Mesenchymal stem cell (in vitro differentiated cells and primary cell): ENCODE results near the gene ELOVL7.
"Not testable (repeated sequence)": the region's sequence is repeated elsewhere in the genome, so short reads cannot be mapped to it uniquely, and the experiment has no call there.

Source experiments
- DNase-seq: peaks from one replicate; pipeline ENCODE4 v3.0.0-alpha.2; 2013
- H2AFZ ChIP-seq: one replicate; pipeline ENCODE4 v1.6.1; 2013; ENCODE audit warnings: low read depth, mild to moderate bottlenecking, control low read depth, inconsistent platforms, low read length, moderate library complexity
- H2AK5ac ChIP-seq: 2 replicates; pipeline ENCODE4 v1.6.1; 2013; ENCODE audit warnings: low read length, moderate library complexity, mild to moderate bottlenecking, inconsistent platforms; ENCODE audit not compliant: severe bottlenecking
- H2BK120ac ChIP-seq: one replicate; pipeline ENCODE4 v1.6.1; 2013; ENCODE audit warnings: low read depth, mild to moderate bottlenecking, inconsistent platforms, low read length, moderate library complexity
- H2BK12ac ChIP-seq, 2 experiments: one replicate each; pipeline ENCODE4 v1.6.1; 2013; ENCODE audit warnings: inconsistent platforms in 2 of 2, low read length in 2 of 2, mild to moderate bottlenecking in 2 of 2, moderate library complexity in 2 of 2, control low read depth in 1 of 2
- H2BK15ac ChIP-seq: one replicate; pipeline ENCODE4 v1.6.1; 2013; ENCODE audit warnings: mild to moderate bottlenecking, low read depth, inconsistent platforms; ENCODE audit not compliant: poor library complexity, severe bottlenecking
- H2BK5ac ChIP-seq: 2 replicates; pipeline ENCODE4 v1.6.1; 2013; ENCODE audit warnings: low read depth, mild to moderate bottlenecking, low read length, control low read depth, inconsistent platforms; ENCODE audit not compliant: poor library complexity, severe bottlenecking
- H3K14ac ChIP-seq, 2 experiments: one replicate each; pipeline ENCODE4 v1.6.1; 2013; ENCODE audit warnings: inconsistent platforms in 2 of 2, low read length in 2 of 2, control low read depth in 1 of 2, mild to moderate bottlenecking in 1 of 2, moderate library complexity in 1 of 2
- H3K18ac ChIP-seq, 2 experiments: one replicate each; pipeline ENCODE4 v1.6.1; 2013; ENCODE audit warnings: inconsistent platforms in 2 of 2, low read length in 2 of 2, control low read depth in 1 of 2, low read depth in 1 of 2, mild to moderate bottlenecking in 1 of 2
- H3K23ac ChIP-seq, 2 experiments: one replicate each; pipeline ENCODE4 v1.6.1; 2013; ENCODE audit warnings: inconsistent platforms in 2 of 2, low read length in 2 of 2, mild to moderate bottlenecking in 2 of 2, moderate library complexity in 2 of 2, control low read depth in 1 of 2
- H3K27ac ChIP-seq: 2 replicates; pipeline ENCODE4 v1.5.1; 2013; ENCODE audit warnings: mild to moderate bottlenecking, moderate library complexity, low read length, control low read depth, inconsistent platforms; ENCODE audit not compliant: poor library complexity, severe bottlenecking
- H3K27me3 ChIP-seq, 2 experiments: 2 replicates each; pipeline versions ENCODE4 v1.6.1 to v1.7.0; 2013; ENCODE audit warnings: low read length in 2 of 2, mild to moderate bottlenecking in 2 of 2, moderate library complexity in 2 of 2, control low read depth in 1 of 2, inconsistent platforms in 1 of 2; ENCODE audit not compliant: control insufficient read depth in 1 of 2, insufficient read depth in 1 of 2
- H3K36me3 ChIP-seq, 2 experiments: 2 replicates each; pipeline versions ENCODE4 v1.6.1 to v1.7.0; 2013; ENCODE audit warnings: low read length in 2 of 2, control low read depth in 1 of 2, inconsistent platforms in 1 of 2, low read depth in 1 of 2, mild to moderate bottlenecking in 1 of 2; ENCODE audit not compliant: insufficient read depth in 2 of 2, control insufficient read depth in 1 of 2
- H3K4ac ChIP-seq, 2 experiments: one replicate each; pipeline ENCODE4 v1.6.1; 2013; ENCODE audit warnings: inconsistent platforms in 2 of 2, low read length in 2 of 2, mild to moderate bottlenecking in 2 of 2, moderate library complexity in 2 of 2, control low read depth in 1 of 2, low read depth in 1 of 2
- H3K4me1 ChIP-seq: 2 replicates; pipeline ENCODE4 v1.6.1; 2013; ENCODE audit warnings: low read depth, low read length, control low read depth; ENCODE audit not compliant: control insufficient read depth, insufficient read depth
- H3K4me2 ChIP-seq: 2 replicates; pipeline ENCODE4 v1.6.1; 2013; ENCODE audit warnings: low read length, mild to moderate bottlenecking, inconsistent platforms; ENCODE audit not compliant: poor library complexity, severe bottlenecking
- H3K4me3 ChIP-seq, 2 experiments: 2 replicates each; pipeline versions ENCODE4 v1.5.1 to v1.7.0; 2013; ENCODE audit warnings: low read length in 2 of 2, mild to moderate bottlenecking in 2 of 2, control low read depth in 1 of 2, low read depth in 1 of 2; ENCODE audit not compliant: insufficient read depth in 1 of 2
- H3K79me1 ChIP-seq: replicated peaks from 2 replicates; pipeline ENCODE4 v1.6.1; 2013; ENCODE audit warnings: mild to moderate bottlenecking, control low read depth, low read length, inconsistent platforms; ENCODE audit not compliant: poor library complexity, severe bottlenecking
- H3K9ac ChIP-seq: 2 replicates; pipeline ENCODE4 v1.7.0; 2013; ENCODE audit warnings: mild to moderate bottlenecking, low read length, moderate library complexity
- H3K9me3 ChIP-seq: 2 replicates; pipeline ENCODE4 v1.7.0; 2013; ENCODE audit warnings: mild to moderate bottlenecking, low read length; ENCODE audit not compliant: control insufficient read depth
- H4K8ac ChIP-seq: one replicate; pipeline ENCODE4 v1.6.1; 2013; ENCODE audit warnings: inconsistent platforms, mild to moderate bottlenecking, low read length, moderate library complexity
- H4K91ac ChIP-seq: one replicate; pipeline ENCODE4 v1.6.1; 2013; ENCODE audit warnings: mild to moderate bottlenecking, low read length, inconsistent platforms
- WGBS: methylation state at CpG from one replicate; pipeline ENCODE4 v1.1.7; 2013; ENCODE audit warnings: mixed read lengths; 5-methylcytosine and 5-hydroxymethylcytosine counted together

Gene ELOVL7

DNA sequence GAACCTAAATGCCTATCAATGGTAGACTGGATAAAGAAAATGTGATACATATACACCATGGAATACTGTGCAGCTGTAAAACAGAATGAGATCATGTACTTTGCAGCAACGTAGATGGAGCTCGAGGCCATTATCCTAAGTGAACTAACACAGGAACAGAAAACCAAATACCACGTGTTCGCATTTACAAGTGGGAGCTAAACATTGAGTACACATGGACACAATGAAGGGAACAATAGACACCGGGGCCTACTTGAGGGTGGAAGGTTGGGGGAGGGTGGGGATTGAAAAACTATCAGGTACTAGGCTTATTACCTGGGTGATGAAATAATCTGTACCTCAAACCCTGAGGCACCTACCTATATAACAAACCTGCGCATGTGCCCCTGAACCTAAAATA is 121.7 kb downstream of the ELOVL7 start:
- H2AFZ ChIP-seq: no peak overlapping the region
- no peak overlapping the region for H2BK15ac ChIP-seq
- no peak for DNase-seq
- H3K23ac ChIP-seq: no peak overlapping the region
- no peak overlapping the region for H3K18ac ChIP-seq
- no peaks in the 10 kb centered on the region for H3K4me1 ChIP-seq
- H3K9ac ChIP-seq: no peak overlapping the region
- no peak overlapping the region for H2BK12ac ChIP-seq
- no peak overlapping the region for H3K4me3 ChIP-seq
- H2BK120ac ChIP-seq: no peak overlapping the region
- peaks cover 0 to 3% of the 10 kb centered on the region in 2 experiments for H3K27me3 ChIP-seq
- no peaks in the 10 kb centered on the region for H3K36me3 ChIP-seq
- H2AK5ac ChIP-seq: no peak overlapping the region
- no peak overlapping the region for H2BK5ac ChIP-seq
- no peak overlapping the region for H3K4ac ChIP-seq
- H3K4me2 ChIP-seq: no peak overlapping the region
- no peak overlapping the region for H4K8ac ChIP-seq
- WGBS: 92% methylated on average over 5 of the region's 6 CpGs
- H4K91ac ChIP-seq: no peak overlapping the region
- H3K79me1 ChIP-seq: no peaks in the 10 kb centered on the region
- H3K27ac ChIP-seq: no peak overlapping the region
- H3K14ac ChIP-seq: no peak overlapping the region
- no peaks in the 10 kb centered on the region for H3K9me3 ChIP-seq

- Histone ChIP-seq H3K4me2 (no peak overlapping the region), H3K36me3 (no peaks in the 10 kb centered on the region), H2BK120ac (no peak overlapping the region), H4K91ac (no peak overlapping the region), H3K9ac (no peak overlapping the region), H3K14ac (no peak overlapping the region), H3K9me3 (no peaks in the 10 kb centered on the region), H2BK5ac (no peak overlapping the region), H3K23ac (no peak overlapping the region), H3K4me3 (no peak overlapping the region), H2BK12ac (no peak overlapping the region), H3K27ac (no peak overlapping the region), H3K79me1 (no peaks in the 10 kb centered on the region), H3K27me3 (peaks cover 0 to 3% of the 10 kb centered on the region in 2 experiments), H2BK15ac (no peak overlapping the region), H3K4ac (no peak overlapping the region), H4K8ac (no peak overlapping the region), H2AFZ (no peak overlapping the region), H3K18ac (no peak overlapping the region), H3K4me1 (no peaks in the 10 kb centered on the region), H2AK5ac (no peak overlapping the region)
- DNase-seq: no peak
Measured at GRCh38 chr5:60719329-60719728, 124.7 kb downstream of the ELOVL7 start.

GRCh38 chr5:60718166-60718892 is 125.7 kb downstream of the ELOVL7 start:
- Histone ChIP-seq H2BK12ac (no peak overlapping the region), H3K4ac (no peak overlapping the region), H3K9me3 (no peaks in the 10 kb centered on the region), H3K36me3 (no peaks in the 10 kb centered on the region), H4K91ac (no peak overlapping the region), H4K8ac (no peak overlapping the region), H3K79me1 (no peaks in the 10 kb centered on the region), H3K18ac (no peak overlapping the region), H3K23ac (no peak overlapping the region), H2AK5ac (no peak overlapping the region), H3K27me3 (peaks cover 0 to 3% of the 10 kb centered on the region in 2 experiments), H3K9ac (no peak overlapping the region), H2BK120ac (no peak overlapping the region), H3K4me1 (no peaks in the 10 kb centered on the region), H3K14ac (no peak overlapping the region), H3K27ac (no peak overlapping the region), H2BK15ac (no peak overlapping the region), H2AFZ (no peak overlapping the region), H3K4me2 (no peak overlapping the region), H2BK5ac (no peak overlapping the region), H3K4me3 (no peak overlapping the region)
- DNase-seq: no peak
- WGBS: 94% methylated on average over 3 of the region's 3 CpGs

- not testable (repeated sequence) for H2AFZ ChIP-seq, H3K4ac ChIP-seq, H3K4me2 ChIP-seq, H3K18ac ChIP-seq, DNase-seq, H2BK120ac ChIP-seq, H2BK15ac ChIP-seq, H3K79me1 ChIP-seq, H3K4me1 ChIP-seq, H4K8ac ChIP-seq, H3K27me3 ChIP-seq, H2BK5ac ChIP-seq, H4K91ac ChIP-seq, H3K27ac ChIP-seq, H3K9me3 ChIP-seq, H3K14ac ChIP-seq, H2BK12ac ChIP-seq, H3K23ac ChIP-seq, H3K4me3 ChIP-seq, H2AK5ac ChIP-seq, H3K9ac ChIP-seq, H3K36me3 ChIP-seq
- 54% methylated on average over 3 of the region's 3 CpGs for WGBS
Measured at GRCh38 chr5:60715201-60715928, 128.7 kb downstream of the ELOVL7 start.
